Measurements from ENCODE around the gene GPR132. TPM values are rescaled to one million over a fixed set of nuclear protein-coding genes. Genes with fewer than 3 reads are reported as not detected.
"Not testable (repeated sequence)": the region's sequence is repeated elsewhere in the genome, so short reads cannot be mapped to it uniquely, and the experiment has no call there.

GPR132 gene
- total RNA-seq, 1 experiment from 2014 or later = 0.20 TPM

- no peak overlapping the region for H3K23ac ChIP-seq (ENCODE audit: insufficient read length, low read depth, low read length)
- H3K79me2 ChIP-seq (ENCODE audit: insufficient read depth, low read length) = no peaks in the 10 kb centered on the region
- no peak overlapping the region for H2AK5ac ChIP-seq (ENCODE audit: insufficient read length, low read length)
- H2BK120ac ChIP-seq (ENCODE audit: low read depth, low read length, poor library complexity, severe bottlenecking) = no peak overlapping the region
- TF ChIP-seq CTCF (conservative IDR thresholded peaks at IDR 0.05) = no peak
- DNase-seq = no peak
- no peak overlapping the region for H3K4me2 ChIP-seq (ENCODE audit: insufficient read depth, insufficient read length, low read length)
- H3K4me1 ChIP-seq (ENCODE audit: insufficient read depth, low read length) = no peaks in the 10 kb centered on the region
- no peaks in the 10 kb centered on the region for H3K9me3 ChIP-seq (ENCODE audit: control insufficient read depth, low read depth, low read length)
- no peak overlapping the region for H4K5ac ChIP-seq (ENCODE audit: insufficient read length, low read depth, low read length)
- H3K79me1 ChIP-seq (ENCODE audit: insufficient read depth, low read depth, low read length, poor library complexity, severe bottlenecking) = no peaks in the 10 kb centered on the region
- peaks cover under 1% of the 10 kb centered on the region; the same call in 1 of the 2 replicates for H3K27me3 ChIP-seq (ENCODE audit: insufficient read depth, low read length)
- Mint-ChIP-seq H3K9me3 (peaks cover 10% of the 10 kb centered on the region in 2 experiments), H3K27ac (no peak overlapping the region), H3K4me3 (no peak overlapping the region), H3K36me3 (ENCODE audit: insufficient read depth in 1 of 3, low read depth in 3 of 3) (peaks cover 0 to 4% (median 2%) of the 10 kb centered on the region in 3 experiments; a peak in 3 of 7 replicates), H3K4me1 (peaks cover 0 to 6% of the 10 kb centered on the region in 2 experiments; a peak in 2 of 4 replicates), H3K27me3 (ENCODE audit: low read depth) (peaks cover 62% of the 10 kb centered on the region)
- H4K91ac ChIP-seq (ENCODE audit: insufficient read length, low read depth, low read length) = no peak overlapping the region
- no peak overlapping the region for H3K4ac ChIP-seq (ENCODE audit: low read depth, low read length)
- no peak overlapping the region for H3T11ph ChIP-seq (ENCODE audit: low read length)
- H3K27ac ChIP-seq (ENCODE audit: insufficient read length, low read depth, low read length) = no peak overlapping the region
- H2BK20ac ChIP-seq (ENCODE audit: low read depth, low read length, poor library complexity, severe bottlenecking) = no peak overlapping the region
- H2BK12ac ChIP-seq (ENCODE audit: insufficient read length, low read depth, low read length) = no peak overlapping the region
- no peaks in the 10 kb centered on the region for H4K20me1 ChIP-seq (ENCODE audit: control insufficient read depth, insufficient read depth, insufficient read length)
- WGBS (ENCODE audit: extremely low coverage, insufficient read length, low lambda C conversion rate) = 100% methylated on average over 1 of the region's 1 CpG
- H2BK5ac ChIP-seq (ENCODE audit: insufficient read length, low read length) = no peak overlapping the region
- no peak overlapping the region for H3K56ac ChIP-seq (ENCODE audit: insufficient read length, low read depth, low read length)
- no peak overlapping the region for H3K9ac ChIP-seq (ENCODE audit: extremely low read depth, insufficient read length, low read length)
- H2AFZ ChIP-seq (ENCODE audit: low read length) = no peak overlapping the region
- peaks cover 7% of the 10 kb centered on the region for H3K23me2 ChIP-seq (ENCODE audit: insufficient read length, low read depth, low read length, poor library complexity, severe bottlenecking)
- no peak overlapping the region for H3K18ac ChIP-seq (ENCODE audit: insufficient read length, low read depth, low read length)
- no peak overlapping the region for H3K14ac ChIP-seq (ENCODE audit: insufficient read depth, low read length)
- H4K8ac ChIP-seq (replicated peaks; ENCODE audit: insufficient read length, low read depth, low read length) = no peak overlapping the region
- no peak overlapping the region for H2BK15ac ChIP-seq (ENCODE audit: low read depth, low read length)
Measured at GRCh38 chr14:105082703-105083102, 17.5 kb upstream of the GPR132 start.

GRCh38 chr14:105081473-105081872, 16.2 kb upstream of the GPR132 start:
- not testable (repeated sequence) for H3K4me1 ChIP-seq (ENCODE audit: insufficient read depth, low read length); H3K23me2 ChIP-seq (ENCODE audit: insufficient read length, low read depth, low read length, poor library complexity, severe bottlenecking); H3K27ac Mint-ChIP-seq; H2BK12ac ChIP-seq (ENCODE audit: insufficient read length, low read depth, low read length); H4K91ac ChIP-seq (ENCODE audit: insufficient read length, low read depth, low read length); H3K27me3 ChIP-seq (ENCODE audit: insufficient read depth, low read length); H3K4me2 ChIP-seq (ENCODE audit: insufficient read depth, insufficient read length, low read length); H3K4ac ChIP-seq (ENCODE audit: low read depth, low read length); H3K79me2 ChIP-seq (ENCODE audit: insufficient read depth, low read length); H2BK120ac ChIP-seq (ENCODE audit: low read depth, low read length, poor library complexity, severe bottlenecking); H3K4me3 Mint-ChIP-seq; H3K14ac ChIP-seq (ENCODE audit: insufficient read depth, low read length); H3K27ac ChIP-seq (ENCODE audit: insufficient read length, low read depth, low read length); H3K79me1 ChIP-seq (ENCODE audit: insufficient read depth, low read depth, low read length, poor library complexity, severe bottlenecking); H2BK5ac ChIP-seq (ENCODE audit: insufficient read length, low read length); H3K56ac ChIP-seq (ENCODE audit: insufficient read length, low read depth, low read length); H4K20me1 ChIP-seq (ENCODE audit: control insufficient read depth, insufficient read depth, insufficient read length); H2BK15ac ChIP-seq (ENCODE audit: low read depth, low read length); H4K5ac ChIP-seq (ENCODE audit: insufficient read length, low read depth, low read length); H3K18ac ChIP-seq (ENCODE audit: insufficient read length, low read depth, low read length); H3T11ph ChIP-seq (ENCODE audit: low read length); H4K8ac ChIP-seq (replicated peaks; ENCODE audit: insufficient read length, low read depth, low read length); H3K9me3 Mint-ChIP-seq; H3K9me3 ChIP-seq (ENCODE audit: control insufficient read depth, low read depth, low read length); H3K9ac ChIP-seq (ENCODE audit: extremely low read depth, insufficient read length, low read length); H2AFZ ChIP-seq (ENCODE audit: low read length); H2BK20ac ChIP-seq (ENCODE audit: low read depth, low read length, poor library complexity, severe bottlenecking); H3K23ac ChIP-seq (ENCODE audit: insufficient read length, low read depth, low read length); H3K36me3 Mint-ChIP-seq (ENCODE audit: insufficient read depth in 1 of 3, low read depth in 3 of 3); DNase-seq; H2AK5ac ChIP-seq (ENCODE audit: insufficient read length, low read length)
- no CpG with 5 or more reads among the region's 8 CpGs for WGBS (ENCODE audit: extremely low coverage, insufficient read length, low lambda C conversion rate)
- peaks cover 55% of the 10 kb centered on the region for H3K27me3 Mint-ChIP-seq (ENCODE audit: low read depth)
- H3K4me1 Mint-ChIP-seq = peaks cover 0 to 10% of the 10 kb centered on the region in 2 experiments; a peak in 2 of 4 replicates

Measured in H9 (cell line).